Measurements from ENCODE around the gene IRF3.

DNA sequence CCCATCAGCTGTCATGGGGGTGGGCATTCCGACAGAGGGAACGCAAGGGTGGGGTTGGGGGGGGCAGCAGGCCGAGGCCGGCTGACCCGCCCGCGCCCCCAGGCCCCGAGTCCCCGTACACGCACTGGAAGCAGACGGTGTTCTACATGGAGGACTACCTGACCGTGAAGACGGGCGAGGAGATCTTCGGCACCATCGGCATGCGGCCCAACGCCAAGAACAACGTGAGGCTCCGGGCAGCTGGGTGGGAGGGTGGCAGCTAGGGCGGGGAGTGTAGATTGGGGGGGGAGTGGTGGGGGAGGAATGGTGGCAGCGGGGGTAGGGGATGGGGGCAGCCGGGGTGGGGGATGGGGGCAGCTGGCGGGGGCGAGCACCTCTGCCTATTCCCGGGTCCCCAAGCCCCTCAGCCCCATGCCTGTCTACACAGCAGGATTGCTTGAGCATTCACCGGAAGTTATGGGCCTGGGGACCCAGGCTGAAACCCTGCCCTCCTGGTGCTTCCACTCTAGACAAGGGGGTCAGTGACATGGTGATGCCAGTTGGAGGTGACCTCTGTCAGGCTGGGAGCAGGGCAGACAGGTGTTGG, 20.9 kb upstream of the IRF3 start:
- TF ChIP-seq, protein P1, sequence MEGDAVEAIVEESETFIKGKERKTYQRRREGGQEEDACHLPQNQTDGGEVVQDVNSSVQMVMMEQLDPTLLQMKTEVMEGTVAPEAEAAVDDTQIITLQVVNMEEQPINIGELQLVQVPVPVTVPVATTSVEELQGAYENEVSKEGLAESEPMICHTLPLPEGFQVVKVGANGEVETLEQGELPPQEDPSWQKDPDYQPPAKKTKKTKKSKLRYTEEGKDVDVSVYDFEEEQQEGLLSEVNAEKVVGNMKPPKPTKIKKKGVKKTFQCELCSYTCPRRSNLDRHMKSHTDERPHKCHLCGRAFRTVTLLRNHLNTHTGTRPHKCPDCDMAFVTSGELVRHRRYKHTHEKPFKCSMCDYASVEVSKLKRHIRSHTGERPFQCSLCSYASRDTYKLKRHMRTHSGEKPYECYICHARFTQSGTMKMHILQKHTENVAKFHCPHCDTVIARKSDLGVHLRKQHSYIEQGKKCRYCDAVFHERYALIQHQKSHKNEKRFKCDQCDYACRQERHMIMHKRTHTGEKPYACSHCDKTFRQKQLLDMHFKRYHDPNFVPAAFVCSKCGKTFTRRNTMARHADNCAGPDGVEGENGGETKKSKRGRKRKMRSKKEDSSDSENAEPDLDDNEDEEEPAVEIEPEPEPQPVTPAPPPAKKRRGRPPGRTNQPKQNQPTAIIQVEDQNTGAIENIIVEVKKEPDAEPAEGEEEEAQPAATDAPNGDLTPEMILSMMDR (IDR thresholded peaks at IDR 0.05) = no peak
- TF ChIP-seq POLR2A (IDR thresholded peaks at IDR 0.05; ENCODE audit: low read depth) (no peak), POLR2AphosphoS5 (IDR thresholded peaks at IDR 0.05) (no peak), EP300 (IDR thresholded peaks at IDR 0.05) (no peak)

Data from esophagus muscularis mucosa (tissue), 4 donors.